ENCODE data around the gene ARMH3. TPM values are rescaled to one million over a fixed set of nuclear protein-coding genes. Genes with fewer than 3 reads are reported as not detected.

Gene ARMH3, protein sequence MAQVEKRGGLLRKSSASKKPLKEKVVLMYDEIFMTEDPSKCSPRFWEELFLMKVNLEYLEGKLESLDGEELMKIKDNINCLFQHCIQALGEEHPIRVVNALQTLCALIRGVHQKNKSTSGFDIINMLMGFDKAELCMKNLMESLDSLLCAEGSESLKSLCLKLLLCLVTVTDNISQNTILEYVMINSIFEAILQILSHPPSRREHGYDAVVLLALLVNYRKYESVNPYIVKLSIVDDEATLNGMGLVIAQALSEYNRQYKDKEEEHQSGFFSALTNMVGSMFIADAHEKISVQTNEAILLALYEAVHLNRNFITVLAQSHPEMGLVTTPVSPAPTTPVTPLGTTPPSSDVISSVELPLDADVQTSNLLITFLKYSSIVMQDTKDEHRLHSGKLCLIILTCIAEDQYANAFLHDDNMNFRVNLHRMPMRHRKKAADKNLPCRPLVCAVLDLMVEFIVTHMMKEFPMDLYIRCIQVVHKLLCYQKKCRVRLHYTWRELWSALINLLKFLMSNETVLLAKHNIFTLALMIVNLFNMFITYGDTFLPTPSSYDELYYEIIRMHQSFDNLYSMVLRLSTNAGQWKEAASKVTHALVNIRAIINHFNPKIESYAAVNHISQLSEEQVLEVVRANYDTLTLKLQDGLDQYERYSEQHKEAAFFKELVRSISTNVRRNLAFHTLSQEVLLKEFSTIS
- 3.7 and 4.1 TPM in 2 replicates for total RNA-seq (2014; rRNA removed; shearing (Covaris generic); ENCODE audit: low replicate concordance)

DNA sequence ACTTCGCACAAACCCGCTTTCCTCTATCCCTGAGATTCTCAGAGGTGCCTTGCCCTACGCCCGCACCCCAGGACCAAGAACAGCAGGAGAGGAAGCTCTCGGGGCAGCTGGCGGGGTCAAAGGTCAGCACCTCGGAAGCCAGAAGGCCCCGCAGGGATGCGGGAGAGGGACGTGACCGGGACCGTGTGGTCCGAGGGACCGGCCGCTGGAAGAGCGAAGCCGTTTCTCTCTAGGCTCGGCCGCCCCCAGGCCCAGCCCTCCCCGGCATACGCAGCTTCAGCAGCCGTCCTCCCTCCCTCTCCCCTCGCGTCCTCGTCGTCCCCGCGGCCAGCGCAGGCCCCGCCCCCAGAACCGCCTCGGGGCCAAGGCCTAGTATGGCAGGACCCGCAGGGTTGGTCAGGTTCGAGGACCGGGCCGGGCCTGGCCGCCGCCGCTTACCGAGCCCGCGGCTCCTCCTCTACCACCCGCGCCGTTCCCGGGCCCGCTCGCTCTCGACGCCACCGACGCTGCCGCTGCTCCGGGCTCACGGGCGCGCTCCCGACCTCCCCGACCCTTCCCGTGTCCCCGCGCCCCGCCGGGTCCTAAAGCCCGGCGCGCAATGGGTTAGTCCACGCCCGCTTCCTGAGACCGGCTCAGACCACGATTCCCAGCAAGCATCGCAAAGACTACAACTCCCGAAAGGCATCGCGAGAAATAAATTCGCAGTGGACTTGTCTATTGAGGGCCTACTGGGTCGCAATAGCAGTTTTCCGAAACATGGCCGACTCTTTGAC, at the start of gene ARMH3:
ARMH3 (minus strand) TSS at position 527 of the 773 bp plus-strand sequence. CDS start 16,059 bp downstream, outside the sequence.
- Histone ChIP-seq H3K9me2 (replicated peaks; ENCODE audit: insufficient read depth, low read length) (no peaks in the 10 kb centered on the region), H3K27ac (ENCODE audit: low read length) (peak within 1 kb of the TSS; percentile 55), H2AFZ (ENCODE audit: low read length) (peak within 1 kb of the TSS; percentile 86), H3K4me2 (ENCODE audit: low read depth, low read length, poor library complexity, severe bottlenecking) (peak within 1 kb of the TSS; percentile 74), H3K79me2 (ENCODE audit: low read length) (peaks cover 46% of the 10 kb centered on the region), H4K20me1 (ENCODE audit: insufficient read depth, low read depth, low read length) (no peaks in the 10 kb centered on the region), H3K27me3 (ENCODE audit: low read length) (no peaks in the 10 kb centered on the region), H3K9me3 (ENCODE audit: low read length) (no peaks in the 10 kb centered on the region), H3K4me3 (ENCODE audit: low read length) (peak within 1 kb of the TSS; percentile 85), H3K4me1 (ENCODE audit: low read length) (peaks cover 21% of the 10 kb centered on the region), H3K9ac (ENCODE audit: low read length) (peak within 1 kb of the TSS; percentile 87), H3K36me3 (ENCODE audit: insufficient read depth, low read length) (no peaks in the 10 kb centered on the region)
- DNase-seq = peak; percentile 95

DNA sequence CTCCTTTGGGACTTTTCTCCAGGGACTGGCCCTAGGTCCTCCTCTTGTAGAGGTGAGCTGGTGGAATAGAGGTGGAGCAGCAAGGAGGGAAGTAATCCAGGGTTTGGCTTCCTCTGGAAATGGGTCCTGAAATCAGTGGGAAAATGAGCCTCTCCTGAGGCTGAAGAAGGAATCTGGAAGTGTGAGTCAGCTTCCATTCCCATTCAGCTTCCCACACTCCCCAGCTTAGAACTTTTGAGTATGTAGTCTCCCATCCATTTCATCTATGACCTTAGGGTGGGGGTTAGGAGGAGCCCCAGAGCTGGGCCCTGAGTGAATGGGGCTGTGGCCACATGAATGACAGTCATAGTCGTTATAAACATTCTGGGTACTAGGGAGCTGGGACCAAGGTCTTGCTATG, 46.4 kb upstream of the ARMH3 start:
- DNase-seq = no peak
- Histone ChIP-seq H3K27me3 (ENCODE audit: low read length) (no peaks in the 10 kb centered on the region), H3K36me3 (ENCODE audit: insufficient read depth, low read length) (peaks cover 2% of the 10 kb centered on the region; the same call in 1 of the 2 replicates), H2AFZ (ENCODE audit: low read length) (no peak overlapping the region), H3K4me1 (ENCODE audit: low read length) (no peaks in the 10 kb centered on the region), H3K9me2 (replicated peaks; ENCODE audit: insufficient read depth, low read length) (no peaks in the 10 kb centered on the region), H3K79me2 (ENCODE audit: low read length) (no peaks in the 10 kb centered on the region), H3K9ac (ENCODE audit: low read length) (no peak overlapping the region), H3K27ac (ENCODE audit: low read length) (no peak overlapping the region), H3K4me3 (ENCODE audit: low read length) (no peak overlapping the region), H3K4me2 (ENCODE audit: low read depth, low read length, poor library complexity, severe bottlenecking) (no peak overlapping the region), H3K9me3 (ENCODE audit: low read length) (no peaks in the 10 kb centered on the region), H4K20me1 (ENCODE audit: insufficient read depth, low read depth, low read length) (no peaks in the 10 kb centered on the region)

DNA sequence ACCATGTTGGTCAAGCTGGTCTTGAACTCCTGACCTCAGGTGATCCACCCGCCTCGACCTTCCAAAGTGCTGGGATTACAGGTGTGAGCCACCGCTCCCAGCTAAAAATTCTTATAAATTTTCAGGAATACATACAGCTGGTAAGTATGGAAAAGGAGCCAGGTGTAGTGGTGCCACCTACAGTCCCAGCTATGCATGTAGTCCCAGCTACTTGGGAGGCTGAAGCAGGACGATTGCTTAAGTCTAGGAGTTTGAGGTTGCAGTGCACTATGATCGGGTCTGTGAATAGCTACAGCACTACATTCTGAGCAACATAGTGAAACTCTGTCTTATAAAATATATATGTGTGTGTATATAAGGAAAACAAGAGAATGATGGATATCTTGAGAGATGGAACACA, 45.2 kb upstream of the ARMH3 start:
- Histone ChIP-seq H3K4me1 (ENCODE audit: low read length) (no peaks in the 10 kb centered on the region), H3K27me3 (ENCODE audit: low read length) (no peaks in the 10 kb centered on the region), H3K9me2 (replicated peaks; ENCODE audit: insufficient read depth, low read length) (no peaks in the 10 kb centered on the region), H3K79me2 (ENCODE audit: low read length) (no peaks in the 10 kb centered on the region), H3K27ac (ENCODE audit: low read length) (no peak overlapping the region), H3K36me3 (ENCODE audit: insufficient read depth, low read length) (peaks cover 2% of the 10 kb centered on the region; the same call in 1 of the 2 replicates), H2AFZ (ENCODE audit: low read length) (no peak overlapping the region), H3K9ac (ENCODE audit: low read length) (no peak overlapping the region), H3K4me3 (ENCODE audit: low read length) (no peak overlapping the region), H3K9me3 (ENCODE audit: low read length) (no peaks in the 10 kb centered on the region), H3K4me2 (ENCODE audit: low read depth, low read length, poor library complexity, severe bottlenecking) (no peak overlapping the region), H4K20me1 (ENCODE audit: insufficient read depth, low read depth, low read length) (no peaks in the 10 kb centered on the region)
- DNase-seq = no peak

DNA sequence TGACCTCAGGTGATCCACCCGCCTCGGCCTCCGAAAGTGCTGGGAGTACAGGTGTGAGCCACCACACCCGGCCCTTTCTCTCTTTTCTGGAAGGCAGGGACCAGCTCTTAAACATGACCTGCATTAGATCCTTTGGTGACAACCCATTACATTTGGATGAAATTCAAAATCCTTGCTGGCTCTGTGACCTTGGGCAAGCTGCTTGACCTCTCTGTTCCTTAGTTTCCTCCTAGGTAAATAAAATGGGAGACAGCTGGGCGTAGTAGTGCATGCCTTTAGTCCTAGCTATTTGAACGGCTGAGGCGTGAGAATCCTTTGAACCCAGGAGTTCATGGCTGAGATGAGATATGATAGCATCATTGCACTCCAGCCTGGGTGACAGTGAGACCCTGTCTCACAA, 40.5 kb upstream of the ARMH3 start:
- no peaks in the 10 kb centered on the region for H4K20me1 ChIP-seq (ENCODE audit: insufficient read depth, low read depth, low read length)
- H3K4me3 ChIP-seq (ENCODE audit: low read length) = no peak overlapping the region
- H3K4me1 ChIP-seq (ENCODE audit: low read length) = no peaks in the 10 kb centered on the region
- H3K9me2 ChIP-seq (replicated peaks; ENCODE audit: insufficient read depth, low read length) = no peaks in the 10 kb centered on the region
- no peaks in the 10 kb centered on the region for H3K9me3 ChIP-seq (ENCODE audit: low read length)
- H2AFZ ChIP-seq (ENCODE audit: low read length) = no peak overlapping the region
- no peak overlapping the region for H3K27ac ChIP-seq (ENCODE audit: low read length)
- no peak overlapping the region for H3K4me2 ChIP-seq (ENCODE audit: low read depth, low read length, poor library complexity, severe bottlenecking)
- H3K9ac ChIP-seq (ENCODE audit: low read length) = no peak overlapping the region
- DNase-seq = no peak
- H3K27me3 ChIP-seq (ENCODE audit: low read length) = no peaks in the 10 kb centered on the region
- no peaks in the 10 kb centered on the region for H3K79me2 ChIP-seq (ENCODE audit: low read length)
- H3K36me3 ChIP-seq (ENCODE audit: insufficient read depth, low read length) = peaks cover 2% of the 10 kb centered on the region; the same call in 1 of the 2 replicates

DNA sequence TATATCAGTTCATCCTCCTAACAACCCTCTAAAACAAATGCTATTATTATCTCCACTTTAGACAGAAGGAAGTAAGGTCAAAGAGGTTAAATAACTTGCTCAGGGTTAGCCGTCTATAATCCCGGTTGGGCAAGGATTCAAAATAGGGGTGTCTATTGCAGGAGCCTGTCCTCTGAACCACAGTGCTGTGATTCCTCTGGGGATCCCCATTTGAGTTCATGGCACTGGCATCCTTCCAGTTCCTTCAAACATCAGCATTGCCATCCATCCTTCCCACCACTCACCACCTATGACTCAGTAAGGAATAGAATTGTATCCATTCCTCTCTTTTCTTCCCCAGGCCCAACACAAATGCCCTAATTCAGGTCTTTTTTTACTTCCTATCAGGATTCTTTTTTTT, 34.8 kb upstream of the ARMH3 start:
- no peak for DNase-seq
- no peak overlapping the region for H2AFZ ChIP-seq (ENCODE audit: low read length)
- no peak overlapping the region for H3K9ac ChIP-seq (ENCODE audit: low read length)
- no peaks in the 10 kb centered on the region for H3K36me3 ChIP-seq (ENCODE audit: insufficient read depth, low read length)
- H3K27me3 ChIP-seq (ENCODE audit: low read length) = no peaks in the 10 kb centered on the region
- H3K4me1 ChIP-seq (ENCODE audit: low read length) = no peaks in the 10 kb centered on the region
- no peaks in the 10 kb centered on the region for H3K9me2 ChIP-seq (replicated peaks; ENCODE audit: insufficient read depth, low read length)
- no peaks in the 10 kb centered on the region for H3K79me2 ChIP-seq (ENCODE audit: low read length)
- H3K9me3 ChIP-seq (ENCODE audit: low read length) = no peaks in the 10 kb centered on the region
- no peak overlapping the region for H3K27ac ChIP-seq (ENCODE audit: low read length)
- no peak overlapping the region for H3K4me3 ChIP-seq (ENCODE audit: low read length)
- no peak overlapping the region for H3K4me2 ChIP-seq (ENCODE audit: low read depth, low read length, poor library complexity, severe bottlenecking)
- no peaks in the 10 kb centered on the region for H4K20me1 ChIP-seq (ENCODE audit: insufficient read depth, low read depth, low read length)

DNA sequence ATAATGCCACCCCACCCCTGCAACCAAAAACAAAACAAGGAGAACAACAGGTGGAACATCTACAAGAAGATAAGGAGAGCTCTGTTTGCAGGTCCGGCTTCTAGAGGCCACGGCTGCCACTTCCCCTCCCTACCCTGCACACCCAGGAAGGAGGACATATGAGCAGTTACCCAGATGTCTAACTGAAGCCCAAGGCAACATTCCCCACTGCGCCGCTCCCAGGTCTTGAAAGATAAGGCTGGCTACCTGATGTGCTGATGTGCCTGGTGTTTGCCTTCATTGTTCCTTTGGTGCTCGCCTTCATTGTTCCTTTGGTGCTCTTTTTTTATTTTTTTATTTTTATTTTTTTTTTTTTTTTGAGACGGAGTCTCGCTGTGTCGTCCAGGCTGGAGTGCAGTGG, 30.2 kb upstream of the ARMH3 start:
- H3K9ac ChIP-seq (ENCODE audit: low read length) = no peak overlapping the region
- H3K27ac ChIP-seq (ENCODE audit: low read length) = no peak overlapping the region
- no peaks in the 10 kb centered on the region for H3K4me1 ChIP-seq (ENCODE audit: low read length)
- H3K9me2 ChIP-seq (replicated peaks; ENCODE audit: insufficient read depth, low read length) = no peaks in the 10 kb centered on the region
- no peaks in the 10 kb centered on the region for H4K20me1 ChIP-seq (ENCODE audit: insufficient read depth, low read depth, low read length)
- no peak overlapping the region for H3K4me3 ChIP-seq (ENCODE audit: low read length)
- DNase-seq = no peak
- no peaks in the 10 kb centered on the region for H3K9me3 ChIP-seq (ENCODE audit: low read length)
- H2AFZ ChIP-seq (ENCODE audit: low read length) = no peak overlapping the region
- no peaks in the 10 kb centered on the region for H3K27me3 ChIP-seq (ENCODE audit: low read length)
- H3K36me3 ChIP-seq (ENCODE audit: insufficient read depth, low read length) = no peaks in the 10 kb centered on the region
- H3K4me2 ChIP-seq (ENCODE audit: low read depth, low read length, poor library complexity, severe bottlenecking) = no peak overlapping the region
- no peaks in the 10 kb centered on the region for H3K79me2 ChIP-seq (ENCODE audit: low read length)

DNA sequence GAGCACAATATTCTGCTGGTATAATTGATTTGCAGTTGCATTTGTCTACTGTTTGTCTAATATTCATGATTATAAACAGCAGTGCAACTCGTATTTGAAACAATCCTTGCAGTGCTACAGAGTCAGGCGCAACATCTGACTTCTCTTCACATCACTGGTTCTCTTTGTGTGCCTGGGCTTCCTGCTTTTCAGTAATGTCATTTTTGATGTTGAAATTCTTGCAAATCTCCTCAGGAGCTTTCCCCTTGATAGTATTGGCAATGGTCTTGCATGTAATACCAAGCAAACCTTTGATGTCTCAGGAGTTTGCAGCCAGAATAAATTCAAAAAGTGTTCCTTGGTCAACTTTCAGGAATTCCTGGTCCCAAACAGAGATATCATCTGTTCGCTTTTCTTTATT, 29.4 kb upstream of the ARMH3 start:
- H3K27ac ChIP-seq (ENCODE audit: low read length) = no peak overlapping the region
- no peaks in the 10 kb centered on the region for H3K36me3 ChIP-seq (ENCODE audit: insufficient read depth, low read length)
- no peaks in the 10 kb centered on the region for H3K79me2 ChIP-seq (ENCODE audit: low read length)
- H3K9me2 ChIP-seq (replicated peaks; ENCODE audit: insufficient read depth, low read length) = no peaks in the 10 kb centered on the region
- no peak overlapping the region for H3K4me2 ChIP-seq (ENCODE audit: low read depth, low read length, poor library complexity, severe bottlenecking)
- no peak overlapping the region for H3K9ac ChIP-seq (ENCODE audit: low read length)
- H3K27me3 ChIP-seq (ENCODE audit: low read length) = no peaks in the 10 kb centered on the region
- H3K4me1 ChIP-seq (ENCODE audit: low read length) = no peaks in the 10 kb centered on the region
- no peak overlapping the region for H2AFZ ChIP-seq (ENCODE audit: low read length)
- no peak overlapping the region for H3K4me3 ChIP-seq (ENCODE audit: low read length)
- no peak for DNase-seq
- no peaks in the 10 kb centered on the region for H3K9me3 ChIP-seq (ENCODE audit: low read length)
- no peaks in the 10 kb centered on the region for H4K20me1 ChIP-seq (ENCODE audit: insufficient read depth, low read depth, low read length)

DNA sequence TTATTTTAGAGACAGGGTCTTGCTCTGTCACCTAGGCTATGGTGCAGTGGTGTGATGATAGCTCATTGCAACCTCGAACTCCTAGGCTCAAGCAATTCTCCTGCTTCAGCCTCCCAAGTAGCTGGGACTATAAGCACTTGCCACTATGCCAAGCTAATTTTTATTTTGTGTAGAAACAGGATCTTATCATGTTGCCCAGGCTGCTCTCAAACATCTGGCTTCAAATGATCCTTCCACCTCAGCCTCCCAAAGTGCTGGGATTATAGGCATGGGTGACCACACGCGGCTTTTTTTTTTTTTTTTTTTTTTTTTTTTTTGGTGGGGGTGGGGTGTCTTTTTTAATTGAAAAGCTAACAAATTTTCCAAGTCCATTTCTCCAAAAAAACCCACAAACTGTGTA, 27.6 kb upstream of the ARMH3 start:
- Histone ChIP-seq H3K4me3 (ENCODE audit: low read length) (no peak overlapping the region), H3K79me2 (ENCODE audit: low read length) (no peaks in the 10 kb centered on the region), H3K4me2 (ENCODE audit: low read depth, low read length, poor library complexity, severe bottlenecking) (no peak overlapping the region), H3K36me3 (ENCODE audit: insufficient read depth, low read length) (no peaks in the 10 kb centered on the region), H3K4me1 (ENCODE audit: low read length) (no peaks in the 10 kb centered on the region), H3K27ac (ENCODE audit: low read length) (no peak overlapping the region), H3K27me3 (ENCODE audit: low read length) (no peaks in the 10 kb centered on the region), H3K9me3 (ENCODE audit: low read length) (no peaks in the 10 kb centered on the region), H2AFZ (ENCODE audit: low read length) (no peak overlapping the region), H4K20me1 (ENCODE audit: insufficient read depth, low read depth, low read length) (no peaks in the 10 kb centered on the region), H3K9me2 (replicated peaks; ENCODE audit: insufficient read depth, low read length) (no peaks in the 10 kb centered on the region), H3K9ac (ENCODE audit: low read length) (no peak overlapping the region)
- DNase-seq = no peak

All from Karpas-422 (cell line).